DMS114 treated with DMSO at 0.1 percent for 48 hours (cell line): ENCODE measurements around the gene SCAMP5.

Experiments used
- DNase-seq: peaks from one replicate; lab custom pipeline; 2025; ENCODE audit not compliant: unreplicated experiment; lab: John Stamatoyannopoulos, UW

Gene SCAMP5

GRCh38 chr15:75044258-75044878, 49.0 kb downstream of the SCAMP5 start:
- no peak for DNase-seq

- no peak for DNase-seq
Measured at GRCh38 chr15:75045332-75046015, 50.1 kb downstream of the SCAMP5 start.

- no peak for DNase-seq
Measured at GRCh38 chr15:75048394-75048793, 53.0 kb downstream of the SCAMP5 start.

GRCh38 chr15:75049392-75049791, 54.0 kb downstream of the SCAMP5 start:
- DNase-seq, result no peak

GRCh38 chr15:75050283-75050682, 54.9 kb downstream of the SCAMP5 start:
- DNase-seq, result no peak

- no peak for DNase-seq
Measured at GRCh38 chr15:75051191-75051608, 55.8 kb downstream of the SCAMP5 start.

GRCh38 chr15:75051711-75052110, 56.3 kb downstream of the SCAMP5 start:
- no peak for DNase-seq

GRCh38 chr15:75052972-75053747, 57.8 kb downstream of the SCAMP5 start:
- no peak for DNase-seq

- no peak for DNase-seq
Measured at GRCh38 chr15:75053748-75054125, 58.4 kb downstream of the SCAMP5 start.

- DNase-seq, result no peak
Measured at GRCh38 chr15:75054172-75054897, 59.0 kb downstream of the SCAMP5 start.

GRCh38 chr15:75056036-75056435, 60.7 kb downstream of the SCAMP5 start:
- DNase-seq, result no peak

- DNase-seq, result no peak
Measured at GRCh38 chr15:75058127-75058905, 63.0 kb downstream of the SCAMP5 start.

- DNase-seq, result no peak
Measured at GRCh38 chr15:75059607-75060006, 64.2 kb downstream of the SCAMP5 start.

- no peak for DNase-seq
Measured at GRCh38 chr15:75061272-75061671, 65.9 kb downstream of the SCAMP5 start.

- no peak for DNase-seq
Measured at GRCh38 chr15:75062706-75063105, 67.3 kb downstream of the SCAMP5 start.

- no peak for DNase-seq
Measured at GRCh38 chr15:75063338-75063737, 68.0 kb downstream of the SCAMP5 start.

GRCh38 chr15:75063889-75064288, 68.5 kb downstream of the SCAMP5 start:
- DNase-seq, result no peak

- DNase-seq, result no peak
Measured at GRCh38 chr15:75064846-75065245, 69.5 kb downstream of the SCAMP5 start.

GRCh38 chr15:75065467-75065850, 70.1 kb downstream of the SCAMP5 start:
- DNase-seq, result no peak

GRCh38 chr15:75065851-75066509, 70.6 kb downstream of the SCAMP5 start:
- no peak for DNase-seq
